Measurements from ENCODE around the gene TMEM161A. TPM values are rescaled to one million over a fixed set of nuclear protein-coding genes. Genes with fewer than 3 reads are reported as not detected.

Gene TMEM161A
- total and polyA plus RNA-seq, 2 of the 13 experiments (the other 11 are each of a cell fraction or from before 2014, with no cell fraction given), result 25.9 to 31.4 TPM

DNA sequence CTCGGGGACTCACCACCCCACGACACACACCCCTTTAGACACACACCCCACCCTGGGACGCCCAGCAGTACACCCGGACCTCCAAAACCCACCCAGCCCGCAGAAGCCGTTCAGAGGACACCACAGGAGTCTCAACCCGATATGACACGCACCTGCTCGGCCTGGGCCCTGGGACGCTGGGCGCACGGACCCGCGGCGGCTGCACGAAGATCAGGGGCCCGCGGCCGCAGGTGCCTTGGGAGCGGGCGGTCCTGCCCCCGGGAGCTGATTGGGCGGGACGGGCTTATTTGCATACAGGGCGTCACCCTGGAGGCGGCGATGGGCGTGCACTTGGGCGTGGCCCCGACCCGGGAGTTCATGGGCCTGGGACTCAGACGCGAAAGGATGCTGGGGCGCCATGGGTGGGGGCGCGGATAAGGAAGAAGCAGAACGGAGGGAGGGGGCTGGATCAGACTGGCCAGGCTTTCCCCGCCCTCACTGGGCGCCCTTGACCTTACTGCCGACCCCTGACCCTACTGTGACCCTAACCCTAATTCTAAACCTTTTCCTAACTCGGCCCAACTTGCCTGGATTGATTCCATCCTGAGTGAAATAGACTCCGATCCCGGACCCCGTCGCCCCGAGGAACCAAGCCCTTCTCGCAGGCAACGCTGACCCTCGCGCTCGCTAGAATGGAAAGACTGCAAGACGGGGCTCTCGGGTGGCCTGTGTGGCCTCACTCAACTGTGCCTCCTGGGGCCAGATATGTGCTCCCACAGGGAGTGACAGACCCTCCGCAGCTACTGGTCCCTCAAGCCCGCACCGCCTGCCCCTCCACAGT is 32.0 kb upstream of the TMEM161A start, which contains the start of gene MEF2B (continued):
- TF ChIP-seq FOXC1 (CRISPR knock-in tag; IDR thresholded peaks at IDR 0.05; ENCODE audit: borderline replicate concordance) (no peak), SRF (IDR thresholded peaks at IDR 0.05; ENCODE audit: low read depth, low read length) (no peak), NFE2L2 (IDR thresholded peaks at IDR 0.05; ENCODE audit: low read length) (no peak), ZBTB8A (CRISPR knock-in tag; IDR thresholded peaks at IDR 0.05; ENCODE audit: borderline replicate concordance, low read depth) (no peak), HOXA3 (CRISPR knock-in tag; IDR thresholded peaks at IDR 0.05) (peak; percentile 42; the same call in 1 of the 2 replicates), ZNF570 (CRISPR knock-in tag; IDR thresholded peaks at IDR 0.05; ENCODE audit: borderline replicate concordance) (no peak), ATAD3A (CRISPR knock-in tag; IDR thresholded peaks at IDR 0.05) (no peak), PAWR (CRISPR knock-in tag; IDR thresholded peaks at IDR 0.05; ENCODE audit: borderline replicate concordance) (no peak), ZNF83 (CRISPR knock-in tag; IDR thresholded peaks at IDR 0.05; ENCODE audit: borderline replicate concordance) (no peak), ZNF547 (CRISPR knock-in tag; IDR thresholded peaks at IDR 0.05) (peak; percentile 45; the same call in 1 of the 2 replicates), NFKB2 (CRISPR knock-in tag; IDR thresholded peaks at IDR 0.05; ENCODE audit: borderline replicate concordance) (no peak), NKX3-1 (CRISPR knock-in tag; IDR thresholded peaks at IDR 0.05) (no peak), WIZ (CRISPR knock-in tag; IDR thresholded peaks at IDR 0.05) (no peak), ZNF12 (CRISPR knock-in tag; IDR thresholded peaks at IDR 0.05) (no peak), ZNF260 (CRISPR knock-in tag; IDR thresholded peaks at IDR 0.05; ENCODE audit: borderline replicate concordance, low read depth) (no peak), GATA4 (IDR thresholded peaks at IDR 0.05; ENCODE audit: borderline replicate concordance, low read depth) (no peak), FOXK2 (IDR thresholded peaks at IDR 0.05) (no peak), ESRRA (CRISPR knock-in tag; IDR thresholded peaks at IDR 0.05; ENCODE audit: low read depth) (no peak), ZNF747 (CRISPR knock-in tag; IDR thresholded peaks at IDR 0.05; ENCODE audit: borderline replicate concordance) (no peak), NR3C1 (CRISPR knock-in tag; IDR thresholded peaks at IDR 0.05) (no peak), ELF3 (CRISPR knock-in tag; IDR thresholded peaks at IDR 0.05) (no peak), SYNCRIP (IDR thresholded peaks at IDR 0.05; ENCODE audit: insufficient read depth, low read depth, low read length) (no peak), ZNF619 (CRISPR knock-in tag; IDR thresholded peaks at IDR 0.05) (no peak)
- TF ChIP-seq, protein P1, sequence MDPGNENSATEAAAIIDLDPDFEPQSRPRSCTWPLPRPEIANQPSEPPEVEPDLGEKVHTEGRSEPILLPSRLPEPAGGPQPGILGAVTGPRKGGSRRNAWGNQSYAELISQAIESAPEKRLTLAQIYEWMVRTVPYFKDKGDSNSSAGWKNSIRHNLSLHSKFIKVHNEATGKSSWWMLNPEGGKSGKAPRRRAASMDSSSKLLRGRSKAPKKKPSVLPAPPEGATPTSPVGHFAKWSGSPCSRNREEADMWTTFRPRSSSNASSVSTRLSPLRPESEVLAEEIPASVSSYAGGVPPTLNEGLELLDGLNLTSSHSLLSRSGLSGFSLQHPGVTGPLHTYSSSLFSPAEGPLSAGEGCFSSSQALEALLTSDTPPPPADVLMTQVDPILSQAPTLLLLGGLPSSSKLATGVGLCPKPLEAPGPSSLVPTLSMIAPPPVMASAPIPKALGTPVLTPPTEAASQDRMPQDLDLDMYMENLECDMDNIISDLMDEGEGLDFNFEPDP (CRISPR knock-in tag; conservative IDR thresholded peaks at IDR 0.05), result no peak
- TF ChIP-seq, protein P2, sequence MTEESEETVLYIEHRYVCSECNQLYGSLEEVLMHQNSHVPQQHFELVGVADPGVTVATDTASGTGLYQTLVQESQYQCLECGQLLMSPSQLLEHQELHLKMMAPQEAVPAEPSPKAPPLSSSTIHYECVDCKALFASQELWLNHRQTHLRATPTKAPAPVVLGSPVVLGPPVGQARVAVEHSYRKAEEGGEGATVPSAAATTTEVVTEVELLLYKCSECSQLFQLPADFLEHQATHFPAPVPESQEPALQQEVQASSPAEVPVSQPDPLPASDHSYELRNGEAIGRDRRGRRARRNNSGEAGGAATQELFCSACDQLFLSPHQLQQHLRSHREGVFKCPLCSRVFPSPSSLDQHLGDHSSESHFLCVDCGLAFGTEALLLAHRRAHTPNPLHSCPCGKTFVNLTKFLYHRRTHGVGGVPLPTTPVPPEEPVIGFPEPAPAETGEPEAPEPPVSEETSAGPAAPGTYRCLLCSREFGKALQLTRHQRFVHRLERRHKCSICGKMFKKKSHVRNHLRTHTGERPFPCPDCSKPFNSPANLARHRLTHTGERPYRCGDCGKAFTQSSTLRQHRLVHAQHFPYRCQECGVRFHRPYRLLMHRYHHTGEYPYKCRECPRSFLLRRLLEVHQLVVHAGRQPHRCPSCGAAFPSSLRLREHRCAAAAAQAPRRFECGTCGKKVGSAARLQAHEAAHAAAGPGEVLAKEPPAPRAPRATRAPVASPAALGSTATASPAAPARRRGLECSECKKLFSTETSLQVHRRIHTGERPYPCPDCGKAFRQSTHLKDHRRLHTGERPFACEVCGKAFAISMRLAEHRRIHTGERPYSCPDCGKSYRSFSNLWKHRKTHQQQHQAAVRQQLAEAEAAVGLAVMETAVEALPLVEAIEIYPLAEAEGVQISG (CRISPR knock-in tag; IDR thresholded peaks at IDR 0.05), result no peak; the same call in 1 of the 2 replicates
- TF ChIP-seq, protein P3, sequence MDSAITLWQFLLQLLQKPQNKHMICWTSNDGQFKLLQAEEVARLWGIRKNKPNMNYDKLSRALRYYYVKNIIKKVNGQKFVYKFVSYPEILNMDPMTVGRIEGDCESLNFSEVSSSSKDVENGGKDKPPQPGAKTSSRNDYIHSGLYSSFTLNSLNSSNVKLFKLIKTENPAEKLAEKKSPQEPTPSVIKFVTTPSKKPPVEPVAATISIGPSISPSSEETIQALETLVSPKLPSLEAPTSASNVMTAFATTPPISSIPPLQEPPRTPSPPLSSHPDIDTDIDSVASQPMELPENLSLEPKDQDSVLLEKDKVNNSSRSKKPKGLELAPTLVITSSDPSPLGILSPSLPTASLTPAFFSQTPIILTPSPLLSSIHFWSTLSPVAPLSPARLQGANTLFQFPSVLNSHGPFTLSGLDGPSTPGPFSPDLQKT (CRISPR knock-in tag; IDR thresholded peaks at IDR 0.05; ENCODE audit: borderline replicate concordance), result no peak
